ENCODE results near the gene LNPEP. TPM values are rescaled to one million over a fixed set of nuclear protein-coding genes. Genes with fewer than 3 reads are reported as not detected.
"Not testable (repeated sequence)": the region's sequence is repeated elsewhere in the genome, so short reads cannot be mapped to it uniquely, and the experiment has no call there.

The LNPEP gene
- total RNA-seq, 1 donor from 2014 or later, result 159 TPM

DNA sequence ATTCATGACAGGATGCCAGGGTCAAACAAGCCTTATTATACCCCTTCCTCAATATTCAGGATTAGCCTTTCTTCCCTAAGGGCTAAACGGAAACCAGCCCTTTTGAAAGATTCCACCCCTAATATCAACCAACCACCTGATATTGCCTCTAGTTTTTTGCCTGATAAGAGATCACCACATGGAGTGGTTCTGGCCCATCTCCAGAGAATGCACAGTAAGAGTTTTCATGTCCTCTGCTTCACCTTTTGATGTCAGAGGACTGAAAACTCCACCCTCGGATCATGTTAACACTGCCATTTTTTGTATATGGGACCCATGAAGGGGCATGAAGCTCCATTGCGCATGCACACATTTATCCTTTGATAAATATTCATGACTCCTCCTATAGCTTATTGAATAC, 5.8 kb upstream of the LNPEP start:
- no peak for DNase-seq (ENCODE audit: low spot score)

DNA sequence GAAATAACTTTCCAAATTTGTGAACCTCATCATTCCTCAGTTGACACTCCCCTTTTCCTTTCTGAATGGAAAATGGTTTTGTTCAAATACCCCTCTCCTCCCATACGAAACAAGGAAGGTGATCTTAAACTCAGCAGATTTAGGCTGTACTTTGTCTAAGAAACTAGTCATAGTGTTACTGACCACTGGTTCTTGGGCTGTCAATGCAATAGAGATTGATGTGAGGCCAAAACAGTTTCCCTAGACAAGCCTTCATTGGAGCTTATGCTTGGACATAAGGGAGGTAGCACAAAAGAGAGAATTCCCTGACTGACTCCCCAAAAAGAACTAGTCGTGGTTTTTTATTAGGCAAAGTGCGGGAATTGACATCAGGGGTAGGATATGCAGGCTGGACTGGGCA, 5.3 kb upstream of the LNPEP start:
- DNase-seq (ENCODE audit: low spot score), result no peak

DNA sequence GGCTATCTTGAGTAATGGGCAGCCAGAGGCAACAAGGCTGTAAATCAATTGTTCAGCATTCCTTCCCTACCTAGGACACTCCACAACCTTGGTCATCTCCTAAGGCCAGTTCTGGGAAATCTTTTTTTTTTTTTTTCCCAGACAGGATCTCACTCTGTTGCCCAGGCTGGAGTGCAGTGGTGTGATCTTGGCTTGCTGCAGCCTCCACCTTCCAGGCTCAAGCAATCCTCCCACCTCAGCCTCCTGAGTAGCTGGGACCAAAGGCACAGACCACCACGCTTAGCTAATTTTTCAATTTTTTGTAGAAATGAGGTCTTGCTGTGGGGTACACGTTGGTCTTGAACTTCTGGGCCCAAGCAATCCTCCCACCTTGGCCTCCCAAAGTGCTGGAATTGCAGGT, 4.8 kb upstream of the LNPEP start:
- DNase-seq (ENCODE audit: low spot score), result not testable (repeated sequence)

DNA sequence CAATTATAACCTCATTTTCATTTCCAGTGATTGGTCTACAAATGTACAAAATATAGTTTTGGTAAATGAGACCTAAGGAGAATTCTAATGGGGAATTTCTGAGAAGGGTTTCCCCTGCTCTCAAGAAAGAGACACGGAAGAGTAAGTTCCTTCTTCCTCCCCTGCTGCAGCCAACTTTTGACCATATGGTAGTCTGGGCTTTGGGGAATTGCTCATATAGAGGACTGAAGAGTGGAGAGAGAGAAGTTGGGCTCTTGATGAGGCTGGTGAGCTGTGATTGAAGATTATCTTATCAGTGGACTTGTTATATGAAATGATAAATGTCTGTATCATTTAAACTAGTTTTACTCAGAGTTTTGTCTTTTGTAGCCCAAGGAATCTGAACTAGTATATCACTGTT, 4.3 kb upstream of the LNPEP start:
- DNase-seq (ENCODE audit: low spot score), result peak; percentile 28

DNA sequence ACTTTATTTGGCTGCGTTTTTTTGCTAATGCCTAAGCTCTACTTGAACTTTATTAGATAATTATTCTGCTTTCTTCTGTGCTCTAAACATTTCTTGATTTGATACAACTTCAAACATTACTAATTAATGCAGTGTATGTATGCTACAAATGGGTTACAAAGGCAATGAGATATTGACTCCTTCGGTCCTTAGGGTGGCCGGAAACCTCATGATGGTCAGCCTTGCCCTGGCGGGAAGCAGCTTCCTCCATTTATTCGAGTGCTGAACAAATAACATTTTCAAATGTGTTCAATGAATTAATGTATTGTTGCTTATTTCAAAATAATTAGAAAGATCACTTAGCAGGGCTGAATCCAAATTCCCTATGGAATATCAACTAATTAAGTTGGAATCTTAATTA, 3.9 kb upstream of the LNPEP start:
- no peak for DNase-seq (ENCODE audit: low spot score)

DNA sequence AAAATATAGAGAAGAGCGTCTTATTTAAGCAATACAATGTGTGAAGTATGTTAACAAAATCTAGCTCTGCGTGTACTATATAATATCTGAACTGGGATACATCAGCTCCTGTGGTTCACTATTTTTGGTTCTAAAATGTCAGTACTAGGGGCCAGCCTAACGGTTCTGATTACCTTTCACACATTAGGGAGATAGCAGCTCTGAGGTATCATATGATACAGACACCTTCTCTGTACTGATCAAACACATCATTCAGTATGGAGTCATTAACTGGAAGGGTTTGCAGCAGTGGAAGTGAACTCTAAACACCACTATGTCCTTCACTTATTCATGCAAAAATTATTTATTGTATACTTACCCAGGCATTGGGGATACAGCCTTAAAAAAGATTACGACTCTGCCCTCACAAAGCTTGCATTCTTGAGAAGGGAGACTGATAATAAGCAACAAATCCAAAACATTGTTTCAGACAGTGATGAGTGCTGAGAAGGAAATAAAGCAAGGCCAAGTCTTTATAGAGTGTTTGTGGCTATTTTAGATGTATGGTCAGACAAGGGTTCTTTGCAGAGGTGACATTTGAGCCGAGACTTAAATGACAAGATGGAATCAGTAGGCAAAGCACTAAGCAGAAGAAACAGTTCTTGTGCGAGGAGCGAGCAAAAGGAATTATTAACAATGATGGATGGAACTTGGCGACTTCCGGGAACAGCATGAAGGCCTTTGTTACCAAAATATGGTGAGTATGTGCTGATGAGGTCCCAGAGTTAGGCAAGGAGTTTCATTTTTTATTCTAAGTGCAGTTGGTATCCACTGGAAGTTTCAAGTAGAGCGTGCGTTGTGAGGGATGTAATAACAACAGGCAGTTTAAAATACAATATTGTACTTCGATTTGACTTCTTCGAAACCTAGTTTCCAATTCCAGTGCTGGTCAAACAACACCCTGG, 1.8 kb upstream of the LNPEP start:
- DNase-seq (ENCODE audit: low spot score), result no peak

DNA sequence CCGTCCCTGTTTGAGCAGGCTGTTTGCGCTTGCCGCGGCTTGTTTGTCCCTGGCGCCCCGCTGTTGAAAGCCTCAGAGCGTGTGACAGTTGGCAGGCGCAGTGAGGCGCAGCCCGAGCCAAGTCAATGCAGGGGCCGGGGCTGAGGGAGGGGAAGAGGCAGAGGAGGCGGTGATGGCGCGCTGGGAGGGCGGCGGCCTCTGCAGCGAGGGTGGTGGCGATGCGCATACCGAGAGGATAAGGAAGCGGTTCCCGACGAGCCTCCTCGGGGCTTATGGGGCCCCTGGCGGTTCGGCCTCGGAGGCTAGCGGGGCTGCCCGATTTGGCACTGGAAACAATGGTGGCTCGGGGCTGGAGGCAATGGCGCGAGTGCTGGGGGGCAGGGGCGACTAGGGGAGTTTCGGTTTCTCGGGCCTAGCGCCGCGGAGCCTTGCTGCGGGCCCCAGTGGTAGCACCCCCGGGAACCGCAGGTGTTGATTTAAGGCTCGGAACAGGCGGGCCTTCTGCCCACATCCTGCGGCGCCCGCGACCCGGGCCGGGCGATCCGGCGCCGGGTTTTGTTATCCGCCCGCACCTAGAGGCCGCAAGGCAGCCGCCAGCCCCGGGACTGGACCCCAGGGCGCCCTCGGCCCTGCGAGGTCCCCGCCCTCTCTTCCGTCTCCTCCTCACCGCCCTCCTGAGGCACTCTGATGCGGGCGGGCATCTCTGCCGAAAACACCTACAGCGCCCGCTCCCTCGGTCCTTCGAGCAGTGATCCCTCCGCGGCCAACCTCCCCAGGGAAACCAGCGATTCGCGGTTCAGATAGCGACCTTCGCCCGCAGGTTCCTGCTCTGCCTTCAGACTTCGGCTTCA, 947 bp upstream of the LNPEP start:
- DNase-seq (ENCODE audit: low spot score), result peak; percentile 97

DNA sequence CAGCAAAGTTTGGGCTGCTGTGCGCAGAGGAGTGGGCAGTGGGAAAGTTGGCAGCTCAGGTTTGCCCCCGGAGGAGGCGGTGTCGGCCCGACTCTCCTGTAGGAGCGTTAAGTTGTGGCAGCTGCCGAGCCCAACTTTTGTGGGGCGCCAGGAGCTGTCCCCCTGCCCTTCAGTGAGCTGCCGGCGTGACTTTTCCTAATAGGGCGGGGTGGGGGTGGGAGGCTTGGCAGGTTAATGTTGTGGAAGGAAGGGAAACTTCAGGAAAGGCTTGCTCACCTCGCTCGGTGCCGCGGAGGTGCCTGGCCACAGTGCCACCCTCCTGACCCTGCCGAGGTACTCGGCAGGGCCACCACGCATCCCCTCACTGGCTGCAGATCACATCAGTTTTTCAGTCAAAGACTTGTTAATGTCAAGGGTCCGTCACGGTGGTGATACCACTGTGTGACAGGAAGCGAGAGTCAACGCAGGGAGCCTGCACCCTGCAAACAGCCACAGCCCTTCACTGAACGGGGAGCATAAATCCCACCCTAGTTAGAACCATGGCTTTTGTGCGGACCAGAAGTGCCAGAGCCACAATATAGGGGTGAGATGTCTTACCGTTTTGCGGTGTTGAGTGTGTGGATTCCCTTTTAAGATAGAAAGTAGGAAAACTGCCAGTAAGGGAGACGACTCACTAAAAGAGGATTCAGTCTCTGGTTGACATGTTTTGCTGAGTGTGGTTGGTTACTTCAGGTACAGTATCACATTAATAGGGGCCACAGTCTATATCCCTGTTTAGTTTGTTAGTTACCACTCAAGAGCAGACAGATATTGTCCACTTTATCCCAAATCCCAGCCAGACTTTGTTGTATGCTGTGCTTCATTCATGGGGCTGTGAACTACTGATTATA, 796 bp downstream of the LNPEP start:
- peak; percentile 38 for DNase-seq (ENCODE audit: low spot score)

DNA sequence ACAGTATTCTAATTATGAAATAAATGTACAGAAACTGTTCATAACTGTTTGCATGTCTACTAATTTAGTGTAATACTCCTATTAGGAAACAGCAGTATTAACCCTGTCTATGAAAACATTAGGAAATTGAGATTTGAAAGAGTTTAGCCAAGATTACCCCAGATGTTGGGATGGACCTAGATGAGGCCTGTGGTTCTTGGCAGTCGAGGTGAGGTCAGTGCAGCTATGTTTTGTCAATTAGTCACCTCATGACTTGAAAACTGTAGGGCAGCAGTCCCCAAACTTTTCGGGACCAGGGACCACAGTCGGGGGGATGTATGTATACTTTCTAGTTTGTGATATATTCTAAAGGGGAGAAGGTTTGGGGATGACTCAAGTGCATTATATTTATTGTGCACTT, 4.7 kb downstream of the LNPEP start:
- DNase-seq (ENCODE audit: low spot score), result no peak

DNA sequence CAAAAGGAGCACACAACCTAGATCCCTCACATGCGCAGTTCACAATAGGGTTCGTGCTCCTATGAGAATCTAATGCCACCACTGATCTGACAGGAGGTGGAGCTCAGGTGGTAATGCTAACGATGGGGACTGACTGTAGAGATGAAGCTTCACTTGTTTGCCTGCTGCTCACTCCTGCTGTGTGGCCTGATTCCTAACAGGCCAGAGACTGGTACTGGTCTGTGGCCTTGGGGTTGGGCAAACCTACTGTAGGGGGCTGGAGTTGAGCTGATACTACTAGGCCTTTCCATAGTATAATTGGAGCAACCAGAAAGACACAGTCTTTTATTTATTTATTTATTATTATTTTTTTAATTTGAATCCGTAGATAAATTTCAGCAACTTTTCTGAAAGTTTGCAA, 5.3 kb downstream of the LNPEP start:
- DNase-seq (ENCODE audit: low spot score), result no peak

DNA sequence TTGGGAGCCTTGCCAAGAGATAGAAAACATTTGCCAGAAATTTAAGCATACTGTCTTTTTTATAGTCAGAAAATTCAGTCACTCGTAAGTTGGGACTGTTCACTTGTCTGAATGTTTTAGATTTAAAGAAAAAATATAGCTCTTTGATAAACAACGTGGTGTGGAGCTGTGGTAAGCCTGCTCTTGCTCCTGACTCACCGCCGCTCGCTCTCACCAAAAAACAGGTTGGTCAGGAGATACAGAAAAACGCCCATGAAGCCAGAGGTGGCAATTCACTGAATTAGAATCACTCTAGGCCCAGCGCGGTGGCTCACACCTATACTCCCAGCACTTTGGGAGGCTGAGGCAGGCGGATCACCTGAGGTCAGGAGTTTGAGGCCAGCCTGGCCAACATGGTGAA, 6.2 kb downstream of the LNPEP start:
- DNase-seq (ENCODE audit: low spot score), result no peak

DNA sequence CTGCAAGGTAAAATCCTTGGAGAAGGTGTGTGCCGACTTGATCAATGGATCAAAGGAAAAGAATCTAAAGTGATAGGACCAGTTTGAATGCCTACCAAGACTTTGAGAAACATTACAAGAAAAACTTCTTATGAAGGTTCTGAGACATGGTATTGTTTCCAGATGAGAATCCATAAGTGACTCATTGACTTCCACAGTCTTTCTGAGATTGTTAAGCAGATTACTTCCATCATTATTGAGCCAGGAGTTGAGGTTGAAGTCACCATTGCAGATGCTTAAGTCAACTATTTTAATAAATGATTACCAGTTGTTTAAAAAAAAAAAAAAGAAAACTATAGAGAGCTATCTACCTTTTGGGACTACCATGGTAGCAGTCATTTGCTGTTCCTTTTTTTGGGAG, 7.0 kb downstream of the LNPEP start:
- DNase-seq (ENCODE audit: low spot score), result no peak

DNA sequence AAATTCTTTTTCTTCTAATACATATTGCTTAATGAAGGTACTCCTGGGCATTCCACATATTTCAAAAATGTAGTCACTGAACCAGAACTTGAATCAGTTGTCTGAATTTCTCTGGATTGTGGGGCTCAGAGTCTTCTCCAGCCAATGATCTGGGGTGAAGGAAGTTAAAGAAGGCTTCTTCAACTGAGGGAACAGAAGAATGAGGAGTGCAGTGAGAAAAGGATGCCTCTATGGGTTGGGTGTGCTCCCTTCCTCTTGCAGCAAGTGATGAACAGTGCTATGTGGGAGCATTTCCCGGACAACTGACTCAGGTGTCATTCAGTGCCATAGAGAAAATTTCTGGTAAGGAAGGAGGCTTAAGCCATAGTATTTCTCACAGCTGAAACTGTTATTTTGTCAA, 7.9 kb downstream of the LNPEP start:
- no peak for DNase-seq (ENCODE audit: low spot score)

DNA sequence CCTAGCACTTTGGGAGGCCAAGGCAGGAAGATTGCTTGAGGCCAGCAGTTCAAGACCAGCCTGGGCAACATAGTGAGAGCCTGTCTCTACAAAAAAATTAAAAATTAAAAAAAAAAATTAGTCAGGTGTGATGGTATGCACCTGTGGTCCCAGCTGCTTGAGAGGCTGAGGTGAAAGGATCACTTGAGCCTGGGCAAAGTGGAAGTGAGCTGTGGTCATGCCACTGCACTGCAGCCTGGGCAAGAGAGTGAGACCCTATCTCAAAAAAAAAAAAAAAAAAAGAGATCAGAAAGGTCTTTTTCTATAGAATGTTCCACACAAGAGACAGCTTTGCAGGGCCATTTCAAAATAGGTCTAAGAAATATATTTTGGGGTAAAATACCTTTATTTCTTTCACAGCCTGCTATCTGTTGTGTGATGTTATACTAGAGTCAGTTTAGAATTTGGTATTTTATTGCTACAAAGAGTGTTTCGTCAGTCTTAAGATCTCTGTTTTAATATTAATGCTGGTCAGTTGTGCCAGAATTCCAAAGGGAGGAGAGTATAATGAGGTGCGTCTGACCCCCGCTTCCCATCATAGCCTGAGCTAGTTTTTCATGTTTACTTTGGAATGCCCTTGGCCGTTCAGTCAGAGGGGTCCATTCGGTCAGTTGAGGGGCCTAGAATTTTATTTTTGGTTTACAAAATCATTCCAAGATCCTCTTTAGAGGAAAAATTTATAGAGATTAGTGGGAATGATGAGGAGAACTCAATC, 9.4 kb downstream of the LNPEP start:
- no peak for DNase-seq (ENCODE audit: low spot score)

DNA sequence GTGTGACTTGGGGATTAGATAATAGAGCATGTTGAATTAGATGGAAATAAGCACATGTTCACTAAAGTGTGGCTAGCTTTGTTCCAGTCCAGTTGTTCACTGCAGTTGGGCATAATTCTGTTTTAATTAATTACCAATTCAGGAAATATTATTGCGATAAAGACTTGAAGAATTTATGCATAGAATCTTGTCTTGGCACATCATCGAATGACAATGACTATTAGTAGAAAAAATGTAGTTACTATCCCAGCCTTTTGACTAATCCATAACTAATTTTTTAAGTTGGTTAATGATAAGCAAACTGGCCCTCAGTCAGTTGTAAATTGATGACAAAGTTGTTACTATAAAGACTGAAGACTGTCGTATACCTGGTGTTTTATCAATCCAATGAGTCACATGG, 10.5 kb downstream of the LNPEP start:
- no peak for DNase-seq (ENCODE audit: low spot score)

DNA sequence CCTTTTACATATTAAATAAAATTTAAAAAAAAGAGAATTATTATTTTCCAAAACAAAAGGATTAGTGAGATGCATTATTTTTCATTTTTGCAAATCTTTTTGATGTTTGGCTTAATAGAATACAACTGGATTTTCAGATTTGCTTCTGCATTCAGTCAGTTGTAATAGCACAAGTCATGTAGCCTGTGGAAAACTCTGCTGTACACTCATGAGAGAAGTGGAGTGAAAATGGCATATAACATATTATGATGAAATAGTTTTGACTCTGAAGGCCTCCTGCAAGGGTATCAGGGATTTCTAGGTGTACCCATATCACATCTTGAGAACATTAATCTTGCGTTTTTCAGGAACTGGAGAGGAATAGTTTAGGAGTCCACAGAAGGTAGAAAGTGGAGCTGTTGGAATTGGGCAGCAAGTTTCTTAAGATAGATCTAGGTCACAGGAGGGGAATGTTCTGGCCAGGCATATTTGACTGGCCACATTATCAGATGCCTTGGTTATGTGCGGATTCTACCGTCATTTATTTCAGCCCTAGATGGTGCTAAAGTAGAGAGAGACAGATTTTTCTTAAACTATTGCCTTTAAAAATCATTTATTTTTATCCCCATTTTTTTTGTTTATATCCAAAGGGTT, 16.4 kb downstream of the LNPEP start:
- peak; percentile 14 for DNase-seq (ENCODE audit: low spot score)

DNA sequence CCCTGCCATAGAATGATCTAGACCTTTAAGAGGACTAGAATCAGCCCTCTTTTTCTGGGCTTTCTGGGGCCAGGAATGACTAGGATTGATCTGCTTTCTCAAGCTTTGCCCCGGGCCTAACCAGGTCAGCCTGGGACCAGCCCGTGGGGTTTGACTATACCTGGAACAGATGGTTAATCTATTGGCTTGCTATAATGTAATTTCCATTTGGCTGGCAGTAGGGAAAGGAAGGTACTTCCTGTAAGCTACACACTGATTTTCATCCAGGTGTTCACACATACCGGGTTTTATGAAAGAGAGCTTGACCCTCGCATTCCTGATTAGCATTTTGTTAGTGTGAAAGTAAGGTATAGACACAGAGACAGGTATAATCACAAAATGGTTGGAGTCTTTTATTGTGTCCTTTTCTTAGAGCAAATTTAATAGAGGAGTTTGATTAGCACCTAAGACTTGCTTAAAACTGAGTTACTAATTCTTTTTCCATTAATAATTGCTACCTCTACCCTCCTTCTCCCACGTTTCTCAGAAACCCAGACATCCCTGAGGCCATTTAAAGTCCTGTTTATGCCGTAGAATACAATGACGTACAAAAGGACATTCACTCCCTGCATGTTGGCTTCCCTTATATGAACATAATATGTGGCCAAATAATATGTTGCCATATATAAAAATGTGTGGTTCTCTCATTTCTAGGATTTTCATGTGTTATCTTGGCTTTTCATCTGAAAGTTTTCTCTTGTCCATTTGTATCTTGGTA, 17.3 kb downstream of the LNPEP start:
- DNase-seq (ENCODE audit: low spot score), result no peak

DNA sequence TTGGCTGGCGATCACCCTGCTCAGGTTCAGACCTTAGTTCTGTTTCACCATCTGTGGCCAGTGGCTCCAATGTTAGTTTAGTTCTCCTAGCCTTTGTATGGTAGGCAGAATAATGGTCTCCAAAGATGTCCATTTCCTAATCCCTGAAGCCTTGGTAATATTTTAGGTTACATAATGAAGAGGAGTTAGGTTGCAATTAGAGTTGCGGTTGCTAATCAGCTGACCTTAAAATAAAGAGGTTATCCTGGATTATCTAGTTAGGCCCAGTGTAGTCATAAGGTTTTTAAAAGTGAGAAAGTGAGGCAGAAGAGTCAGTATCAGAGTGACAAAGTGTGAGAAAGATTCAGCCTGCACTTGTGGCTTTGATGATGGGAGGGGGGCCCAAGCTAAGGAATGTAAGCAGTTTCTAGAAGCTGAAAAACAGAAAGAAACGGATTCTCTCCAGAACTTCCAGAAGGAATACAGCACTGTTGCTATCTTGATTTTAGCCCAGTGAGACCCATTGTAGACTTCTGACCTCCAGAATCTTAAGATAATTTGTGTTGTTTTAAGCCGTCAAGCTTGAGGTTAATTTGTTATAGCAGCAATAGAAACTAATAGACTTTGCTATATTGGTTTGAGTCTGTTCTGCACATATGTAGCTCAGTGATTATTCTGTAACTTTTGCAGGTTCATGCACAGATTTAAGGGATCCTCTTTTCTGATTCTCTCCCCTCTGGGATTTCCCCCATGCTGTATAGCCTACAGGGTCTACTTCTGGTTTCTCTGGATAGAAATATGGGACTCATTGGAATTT, 21.6 kb downstream of the LNPEP start:
- DNase-seq (ENCODE audit: low spot score), result no peak

DNA sequence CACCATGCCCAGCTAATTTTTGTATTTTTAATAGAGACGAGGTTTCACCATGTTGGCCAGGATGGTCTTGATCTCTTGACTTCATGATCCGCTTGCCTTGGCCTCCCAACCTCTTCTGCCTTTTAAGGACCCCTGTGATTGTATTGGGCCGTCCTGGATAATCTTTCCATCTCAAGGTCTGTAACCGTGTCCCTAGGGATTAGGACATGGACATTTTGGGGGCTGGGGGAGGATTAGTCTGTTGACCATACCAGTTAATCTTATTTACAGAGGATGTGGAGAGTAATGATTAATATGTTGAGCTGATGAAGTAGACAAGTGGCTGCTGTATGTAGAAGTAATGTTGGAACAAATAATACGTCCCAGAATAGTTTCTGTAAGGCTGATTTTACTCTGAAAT, 23.1 kb downstream of the LNPEP start:
- no peak for DNase-seq (ENCODE audit: low spot score)
